GM18508 (cell line): ENCODE data around the gene MPV17.
"Not testable (repeated sequence)": the region's sequence is repeated elsewhere in the genome, so short reads cannot be mapped to it uniquely, and the experiment has no call there.

ENCODE experiments used
- ATAC-seq: cut with Tn5 transposase; IDR thresholded peaks from one replicate; pipeline ENCODE4 v1.9.1; 2021; ENCODE audit warnings: moderate number of reproducible peaks; ENCODE audit not compliant: insufficient read depth, unreplicated experiment

MPV17 gene

DNA sequence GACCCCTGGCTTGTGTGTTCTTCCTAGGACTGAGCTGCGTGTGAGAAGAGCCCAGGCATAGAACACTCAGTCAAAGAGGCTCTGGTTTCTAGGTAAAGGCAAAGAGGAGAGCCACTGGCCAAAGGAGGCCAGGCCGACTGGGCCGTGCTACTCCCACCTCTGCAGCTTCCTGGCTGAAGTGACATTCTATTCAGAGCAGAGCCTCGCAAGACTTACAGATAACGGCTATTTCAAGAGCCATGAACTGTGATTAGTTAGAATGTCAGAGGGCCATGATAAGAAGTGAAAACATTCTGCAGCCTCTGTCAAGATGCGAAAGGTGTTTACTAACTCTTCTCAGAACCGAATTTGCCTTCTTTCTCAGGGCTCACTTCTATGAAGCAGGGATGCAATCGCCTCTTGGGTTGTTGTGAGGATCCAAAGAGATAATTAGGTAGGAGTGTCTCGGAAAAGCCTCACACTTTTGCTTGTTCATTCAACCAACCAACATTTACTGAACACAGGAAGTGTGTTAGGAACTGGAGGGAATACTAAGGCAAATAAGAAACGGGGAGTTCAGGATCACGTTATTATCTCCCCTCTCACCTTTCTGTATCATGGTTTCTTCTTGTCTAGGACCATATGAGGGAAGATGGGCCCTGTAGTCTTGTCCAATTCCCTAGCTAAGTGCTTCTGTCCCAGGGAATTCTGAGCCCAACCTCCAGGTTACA lies 51.1 kb downstream of the MPV17 start:
- no peak for ATAC-seq

DNA sequence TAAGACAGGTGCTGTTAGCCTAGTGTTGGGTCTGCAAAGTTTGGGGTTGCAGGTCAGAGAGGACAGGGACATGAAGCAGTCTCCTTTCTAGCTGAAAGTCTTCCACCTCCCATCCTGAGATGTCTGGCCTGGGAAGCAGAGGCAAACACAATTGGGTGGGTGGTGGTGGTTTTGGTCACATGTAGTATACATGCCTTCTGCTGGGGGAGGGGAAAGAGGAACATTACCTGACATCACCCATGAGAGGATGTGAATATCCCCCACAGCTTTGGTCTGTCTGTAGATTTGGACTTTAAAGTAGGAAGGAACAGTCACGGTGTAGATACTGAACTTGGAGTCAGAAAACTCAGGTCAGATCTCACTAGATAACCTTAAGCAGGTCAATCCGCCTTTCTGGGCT lies 52.2 kb downstream of the MPV17 start:
- no peak for ATAC-seq

DNA sequence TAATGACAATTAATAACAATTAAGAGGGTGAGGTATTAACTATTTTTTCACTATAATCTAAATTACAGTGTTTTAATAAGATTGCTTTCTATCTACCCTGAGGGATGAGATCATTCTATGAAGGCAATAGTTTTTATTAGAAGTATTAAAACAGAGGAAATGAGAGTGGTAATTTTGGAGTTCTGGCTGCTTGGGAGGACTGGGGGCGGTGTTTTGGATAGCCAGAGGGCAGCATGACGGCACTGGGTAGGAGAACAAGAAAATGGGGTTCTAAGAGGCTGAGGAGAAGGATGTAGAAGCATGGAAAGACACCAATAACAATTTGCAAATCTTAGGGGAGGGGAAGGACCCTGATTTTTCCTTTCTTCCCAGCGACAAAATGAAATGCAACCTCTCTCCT lies 52.8 kb downstream of the MPV17 start:
- ATAC-seq = no peak

- not testable (repeated sequence) for ATAC-seq
These were observed 54.6 kb downstream of the MPV17 start for GRCh38 chr2:27268296-27268695.

GRCh38 chr2:27265536-27265870 lies 57.4 kb downstream of the MPV17 start:
- ATAC-seq = no peak

DNA sequence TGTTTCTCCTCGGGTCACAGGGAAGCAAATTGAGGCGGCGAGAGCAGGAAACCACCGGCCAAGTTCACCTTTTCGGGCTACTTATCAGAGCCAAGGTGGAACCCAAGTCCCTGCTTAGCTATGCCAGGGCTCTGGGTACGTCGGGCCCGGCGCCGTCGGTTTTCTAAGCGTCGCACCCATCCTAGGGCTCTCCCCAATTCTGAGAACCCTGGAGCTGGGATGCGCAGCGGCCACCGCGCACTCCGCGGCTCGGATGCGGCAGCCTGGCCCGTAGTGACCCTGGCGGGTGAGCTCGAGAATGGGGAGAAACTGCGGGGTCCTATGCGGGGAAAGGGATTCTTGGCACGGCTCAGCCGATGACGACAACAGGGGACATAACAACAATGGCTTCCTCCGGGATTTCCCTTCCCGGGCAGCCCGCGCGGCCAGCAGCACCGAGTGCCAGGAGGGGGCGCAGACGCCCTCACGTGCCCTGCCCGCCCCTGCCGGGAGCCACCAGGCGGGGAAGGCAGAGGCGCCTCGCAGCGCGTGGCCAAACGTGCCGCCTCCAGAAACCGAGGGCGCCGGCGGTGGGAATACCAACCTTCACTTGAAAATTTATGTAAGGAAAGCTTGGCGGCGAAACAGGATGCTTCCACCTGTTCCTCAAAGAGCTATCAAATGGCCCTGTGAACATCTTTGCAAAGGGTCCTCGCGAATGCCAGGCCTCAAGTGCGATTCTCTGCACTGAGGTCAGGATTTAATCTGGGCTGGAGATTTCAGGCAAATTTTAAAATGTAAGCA lies 58.0 kb downstream of the MPV17 start:
- no peak for ATAC-seq

- ATAC-seq = no peak
These were observed 58.6 kb downstream of the MPV17 start for GRCh38 chr2:27264253-27264752.

- no peak for ATAC-seq
These were observed 59.3 kb downstream of the MPV17 start for GRCh38 chr2:27263287-27264252.

DNA sequence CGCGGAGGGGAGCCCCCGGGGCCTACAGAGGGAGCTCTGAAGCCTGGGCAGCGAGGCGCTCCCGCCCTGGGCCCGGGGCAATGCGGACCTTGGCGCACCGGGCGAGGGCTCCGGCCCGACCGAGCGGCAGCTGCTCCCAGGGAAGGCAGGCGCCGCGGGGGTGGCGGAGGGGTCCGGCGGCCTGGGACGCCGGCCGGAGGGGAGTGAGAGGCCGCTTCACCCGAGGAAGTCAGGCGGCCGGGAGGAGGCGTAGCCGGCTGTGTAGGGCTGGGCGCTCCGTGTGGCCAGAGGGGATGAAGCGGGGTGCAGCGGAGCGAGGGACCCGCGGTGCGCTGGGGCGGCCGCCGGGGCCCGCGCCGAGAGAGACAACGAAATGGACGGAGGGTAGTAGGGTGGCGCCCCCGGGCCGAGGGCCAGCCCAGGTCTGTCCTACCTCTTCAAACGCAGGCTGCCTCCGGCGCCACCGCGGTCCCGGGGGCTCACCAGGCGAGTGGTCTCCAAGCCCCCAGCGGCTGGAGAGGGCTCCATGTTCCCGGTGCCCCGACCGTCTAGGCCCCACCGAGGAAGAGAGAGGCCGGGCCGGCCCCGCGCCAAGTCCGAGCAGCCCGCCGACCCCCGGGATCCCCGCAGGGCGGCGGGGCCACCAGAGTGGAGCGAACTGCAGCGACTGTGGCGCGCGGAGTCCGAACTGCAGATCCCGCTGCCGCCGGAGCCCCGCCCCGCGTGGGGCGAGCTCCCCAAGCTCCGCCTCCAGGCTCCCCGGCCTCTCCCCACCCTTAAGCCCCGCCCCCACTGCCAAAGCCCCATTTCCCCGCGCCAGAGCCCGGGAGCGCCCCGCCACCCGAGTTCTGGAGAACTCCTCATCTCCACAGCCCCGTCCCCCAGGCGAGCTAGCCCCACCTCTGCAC lies 60.3 kb downstream of the MPV17 start, which contains the start of gene SLC30A3:
Gene SLC30A3, minus strand, starts transcription at position 669 of the 908 bp plus-strand sequence. Its CDS starts 141 bp downstream, at position 528.
- ATAC-seq = no peak

DNA sequence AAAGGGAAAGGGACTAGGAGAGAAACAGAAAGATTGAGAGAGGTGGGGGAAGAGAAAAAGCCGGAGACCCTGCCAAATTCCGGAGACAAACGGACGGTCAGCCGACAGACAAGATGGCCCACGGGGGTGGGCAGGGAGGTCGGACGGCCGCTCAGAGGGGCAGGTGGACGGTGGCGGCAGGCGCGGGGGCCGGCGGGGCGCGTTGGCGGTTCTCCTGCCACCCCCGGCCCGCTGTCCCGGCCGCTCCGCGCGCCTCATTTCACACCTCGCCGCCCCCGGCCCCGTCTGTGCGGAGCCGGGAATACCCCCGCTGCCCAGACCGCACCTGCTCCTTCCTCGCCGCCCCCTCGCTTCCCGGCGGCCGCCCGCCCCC lies 61.0 kb downstream of the MPV17 start:
- no peak for ATAC-seq

DNA sequence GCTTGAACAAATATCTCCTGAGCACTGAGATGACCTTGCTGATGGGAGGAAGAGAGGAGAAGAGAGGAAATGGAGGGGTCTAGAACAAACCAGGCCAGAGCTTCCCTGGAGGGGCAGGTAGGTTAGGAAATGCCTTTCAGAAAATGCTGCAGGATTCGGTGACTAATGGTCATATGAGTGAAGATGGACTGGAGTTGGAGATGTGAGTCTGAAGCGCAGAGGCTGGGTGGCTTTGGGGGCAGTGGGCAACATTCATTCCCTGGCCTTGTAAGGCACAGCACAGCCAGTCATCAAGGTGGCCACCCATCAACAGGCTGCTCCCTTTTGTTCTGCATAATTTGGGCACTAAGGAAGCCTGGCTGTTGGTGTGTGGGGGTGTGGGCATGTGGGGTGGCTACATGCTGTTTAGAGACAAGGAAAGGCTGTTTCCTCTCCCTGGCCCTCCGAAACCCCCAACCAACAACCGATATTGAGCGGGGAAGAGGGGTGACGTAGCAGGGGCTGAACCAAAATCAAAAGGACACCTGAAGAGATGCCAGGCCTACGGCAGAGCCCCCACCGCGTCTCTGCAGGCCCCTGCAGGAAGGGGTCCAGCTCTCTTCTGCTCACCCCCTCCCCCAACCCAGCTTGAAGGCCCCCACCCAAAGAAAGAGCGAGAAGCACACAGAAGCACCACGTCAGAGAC lies 61.5 kb downstream of the MPV17 start:
- no peak for ATAC-seq
